Stimulated activated effector memory CD8-positive, alpha-beta T cell treated with anti-CD3 and anti-CD28 coated beads, Interleukin-12 subunit alpha, Interleukin-12 subunit beta, amount 100 ng/mL, for 72 hours (primary cell): ENCODE data around the gene DEPDC1B.
"Not testable (repeated sequence)": the region's sequence is repeated elsewhere in the genome, so short reads cannot be mapped to it uniquely, and the experiment has no call there.

Experiments used
- ATAC-seq: fragments of 150-1000 bp; cut with Tn5 transposase; 2 replicates; pipeline ENCODE4 v1.10.0; 2021
- DNase-seq, 2 donors: peaks; one replicate each; pipeline ENCODE4 v3.0.0; 2021 to 2022; ENCODE audit warnings: low spot score in 2 of 2
- H3K27ac Mint-ChIP-seq: one replicate; pipeline ENCODE4 v1.8.0; 2022; ENCODE audit warnings: mild to moderate bottlenecking, mixed read lengths
- H3K36me3 Mint-ChIP-seq: one replicate; pipeline ENCODE4 v1.8.0; 2022; ENCODE audit warnings: mild to moderate bottlenecking, mixed read lengths
- H3K4me1 Mint-ChIP-seq: one replicate; pipeline ENCODE4 v1.8.0; 2022; ENCODE audit warnings: mixed read lengths
- H3K4me3 Mint-ChIP-seq: one replicate; pipeline ENCODE4 v1.8.0; 2022; ENCODE audit warnings: mild to moderate bottlenecking, mixed read lengths
- H3K9me3 Mint-ChIP-seq: one replicate; pipeline ENCODE4 v1.8.0; 2022; ENCODE audit warnings: mixed read lengths

The DEPDC1B gene

DNA sequence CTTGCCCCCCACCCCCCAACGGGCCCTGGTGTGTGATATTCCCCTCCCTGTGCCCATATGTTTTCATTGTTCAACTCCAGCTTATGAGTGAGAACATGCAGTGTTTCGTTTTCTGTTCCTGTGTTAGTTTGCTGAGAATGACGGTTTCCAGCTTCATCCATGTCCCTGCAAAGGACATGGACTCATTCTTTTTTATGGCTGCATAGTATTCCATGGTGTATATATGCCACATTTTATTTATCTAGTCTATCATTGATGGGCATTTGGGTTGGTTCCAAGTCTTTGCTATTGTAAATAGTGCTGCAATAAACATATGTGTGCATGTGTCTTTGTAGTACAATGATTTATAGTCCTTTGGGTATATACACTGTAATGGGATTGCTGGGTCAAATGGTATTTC, 11.9 kb upstream of the DEPDC1B start:
- H3K27ac Mint-ChIP-seq, DNase-seq, H3K36me3 Mint-ChIP-seq, ATAC-seq, H3K4me3 Mint-ChIP-seq, H3K9me3 Mint-ChIP-seq, H3K4me1 Mint-ChIP-seq: not testable (repeated sequence)

DNA sequence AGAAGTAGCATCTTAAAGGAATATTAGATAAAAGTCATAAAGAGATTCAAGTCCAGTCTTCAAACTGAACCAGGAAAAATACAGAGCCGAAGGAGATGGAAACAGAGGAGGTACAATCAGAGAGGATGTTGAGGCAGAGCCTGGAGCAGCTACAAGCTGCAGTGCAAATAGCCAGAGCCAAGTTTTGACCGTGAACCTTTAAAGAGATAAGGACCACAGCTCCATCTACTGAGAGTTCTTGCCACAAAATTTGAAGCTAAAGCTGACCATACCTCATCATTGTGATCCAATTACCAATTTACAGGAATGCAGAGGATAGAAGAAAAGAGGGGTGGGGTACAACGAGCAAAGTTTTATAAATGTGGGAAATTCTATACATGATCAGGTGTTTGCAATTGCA, 10.4 kb upstream of the DEPDC1B start:
- H3K9me3 Mint-ChIP-seq: no peaks in the 10 kb centered on the region
- DNase-seq (no peak), ATAC-seq (no peak)
- H3K36me3 Mint-ChIP-seq: no peaks in the 10 kb centered on the region
- H3K27ac Mint-ChIP-seq: no peak overlapping the region
- H3K4me3 Mint-ChIP-seq: no peak overlapping the region
- H3K4me1 Mint-ChIP-seq: no peaks in the 10 kb centered on the region

DNA sequence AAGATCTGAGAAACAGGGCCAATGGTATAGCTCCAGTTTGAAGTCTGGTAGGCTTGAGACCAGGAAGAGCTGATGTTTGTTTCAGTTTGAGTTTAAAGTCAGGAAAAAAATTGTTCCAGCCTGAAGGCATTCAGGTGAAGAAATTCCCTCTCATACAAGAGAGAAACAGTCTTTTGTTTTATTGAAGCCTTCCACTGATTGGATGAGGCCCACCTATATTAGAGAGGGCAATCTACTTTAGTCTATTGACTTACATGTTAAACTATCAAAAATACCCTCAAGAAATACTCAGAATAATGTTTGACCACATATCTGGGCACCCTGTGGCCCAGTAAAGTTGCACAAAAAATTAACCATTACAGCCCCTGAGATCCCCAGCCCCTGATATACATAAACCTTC, 5.2 kb upstream of the DEPDC1B start:
- peaks cover 15% of the 10 kb centered on the region for H3K4me1 Mint-ChIP-seq
- ATAC-seq (no peak), DNase-seq (no peak)
- H3K9me3 Mint-ChIP-seq: no peaks in the 10 kb centered on the region
- no peak overlapping the region for H3K4me3 Mint-ChIP-seq
- H3K36me3 Mint-ChIP-seq: no peaks in the 10 kb centered on the region
- no peak overlapping the region for H3K27ac Mint-ChIP-seq

DNA sequence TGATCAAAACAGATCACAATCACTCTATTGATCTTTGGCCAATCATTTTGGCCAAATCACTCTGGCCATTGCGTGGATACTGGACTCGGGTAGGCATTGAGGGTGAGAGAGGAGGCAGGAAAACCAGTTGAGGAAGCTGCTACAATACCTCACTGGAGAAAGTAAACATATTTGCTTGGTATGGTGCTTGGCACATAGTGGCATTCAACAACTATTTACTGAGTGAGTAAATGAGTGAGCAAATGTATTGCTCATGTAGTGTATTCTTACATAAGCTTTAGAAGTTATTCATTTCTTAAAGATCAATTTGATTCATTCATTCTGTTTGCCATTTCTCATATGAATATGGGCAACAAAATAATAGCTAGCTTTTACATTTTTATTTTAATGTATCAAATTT, 4.0 kb upstream of the DEPDC1B start:
- no peak overlapping the region for H3K27ac Mint-ChIP-seq
- no peaks in the 10 kb centered on the region for H3K36me3 Mint-ChIP-seq
- no peaks in the 10 kb centered on the region for H3K9me3 Mint-ChIP-seq
- no peak overlapping the region for H3K4me3 Mint-ChIP-seq
- peaks cover 19% of the 10 kb centered on the region for H3K4me1 Mint-ChIP-seq
- ATAC-seq (no peak), DNase-seq (no peak)

DNA sequence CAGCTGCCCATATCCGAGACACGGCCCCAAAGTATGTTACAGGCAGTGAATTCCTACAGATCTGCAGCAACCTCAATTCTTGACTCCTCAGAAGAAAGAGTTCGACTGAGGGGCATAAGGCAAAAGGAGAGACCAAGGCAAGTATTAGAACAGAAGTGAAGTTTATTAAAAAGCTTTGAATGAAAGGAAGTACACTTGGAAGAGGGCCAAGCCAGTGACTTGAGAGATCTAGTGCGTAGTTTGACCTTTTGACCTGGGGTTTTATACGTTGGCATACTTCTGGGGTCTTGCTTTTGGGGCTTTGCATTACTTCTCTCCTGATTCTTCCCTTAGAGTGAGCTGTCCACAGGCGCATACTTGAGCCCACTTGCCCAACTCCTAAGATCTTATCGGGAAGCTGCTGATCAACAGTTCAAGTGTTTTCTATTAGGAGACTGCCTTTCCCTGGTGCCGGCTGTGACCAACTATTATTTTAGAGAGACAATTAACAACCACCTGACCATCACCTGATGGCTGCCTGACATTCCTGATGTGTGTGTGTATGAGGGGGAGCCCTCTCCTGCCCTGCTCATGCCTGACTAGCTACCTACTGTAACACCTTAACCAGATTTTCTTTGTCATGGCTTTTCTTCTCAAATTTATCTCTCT, 1.5 kb upstream of the DEPDC1B start:
- no peaks in the 10 kb centered on the region for H3K9me3 Mint-ChIP-seq
- peaks cover 20% of the 10 kb centered on the region for H3K4me1 Mint-ChIP-seq
- no peak for ATAC-seq
- peak overlapping the region; percentile 88 for H3K4me3 Mint-ChIP-seq
- DNase-seq: no peak
- no peak overlapping the region for H3K27ac Mint-ChIP-seq
- H3K36me3 Mint-ChIP-seq: no peaks in the 10 kb centered on the region

DNA sequence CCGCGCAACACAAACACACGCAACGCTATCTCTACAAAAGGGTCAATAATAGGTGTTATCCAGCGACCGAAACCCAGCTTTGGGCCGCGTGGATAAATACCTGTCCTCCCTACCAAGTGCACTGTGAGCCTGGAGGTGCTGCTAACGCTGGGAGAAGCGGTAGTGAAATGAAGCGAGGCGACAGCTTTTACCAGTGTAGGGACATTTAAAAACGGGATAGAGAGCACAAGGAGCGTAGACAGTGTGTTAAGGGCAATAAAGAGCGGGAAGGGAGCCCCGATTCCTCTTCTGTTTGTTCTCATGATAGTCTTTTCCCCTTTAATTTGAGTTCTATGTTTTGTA, 421 bp upstream of the DEPDC1B start:
- no peaks in the 10 kb centered on the region for H3K36me3 Mint-ChIP-seq
- H3K4me1 Mint-ChIP-seq: peaks cover 20% of the 10 kb centered on the region
- peak overlapping the region; percentile 88 for H3K4me3 Mint-ChIP-seq
- peak; percentile 4 for ATAC-seq
- no peak for DNase-seq
- H3K9me3 Mint-ChIP-seq: no peaks in the 10 kb centered on the region
- peak overlapping the region; percentile 87 for H3K27ac Mint-ChIP-seq

DNA sequence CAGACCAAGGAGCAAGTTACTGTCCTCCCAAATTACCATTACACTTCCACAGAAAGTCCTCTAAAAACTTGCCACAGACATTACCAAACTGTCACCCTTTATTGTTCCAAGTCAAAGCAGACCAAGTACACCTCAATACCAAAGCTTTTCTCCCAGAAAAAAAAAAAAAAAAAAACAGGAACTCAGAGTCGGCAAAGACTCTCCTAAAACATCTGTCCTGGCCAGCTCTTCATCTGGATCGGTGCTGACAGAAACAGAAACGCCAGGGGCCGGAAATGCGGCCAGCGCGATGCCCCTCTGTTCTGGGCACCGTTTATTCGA, 718 bp downstream of the DEPDC1B start:
- no peaks in the 10 kb centered on the region for H3K9me3 Mint-ChIP-seq
- H3K27ac Mint-ChIP-seq: peak overlapping the region; percentile 87
- H3K4me3 Mint-ChIP-seq: peak overlapping the region; percentile 88
- no peaks in the 10 kb centered on the region for H3K36me3 Mint-ChIP-seq
- ATAC-seq (no peak), DNase-seq (no peak)
- peaks cover 20% of the 10 kb centered on the region for H3K4me1 Mint-ChIP-seq

DNA sequence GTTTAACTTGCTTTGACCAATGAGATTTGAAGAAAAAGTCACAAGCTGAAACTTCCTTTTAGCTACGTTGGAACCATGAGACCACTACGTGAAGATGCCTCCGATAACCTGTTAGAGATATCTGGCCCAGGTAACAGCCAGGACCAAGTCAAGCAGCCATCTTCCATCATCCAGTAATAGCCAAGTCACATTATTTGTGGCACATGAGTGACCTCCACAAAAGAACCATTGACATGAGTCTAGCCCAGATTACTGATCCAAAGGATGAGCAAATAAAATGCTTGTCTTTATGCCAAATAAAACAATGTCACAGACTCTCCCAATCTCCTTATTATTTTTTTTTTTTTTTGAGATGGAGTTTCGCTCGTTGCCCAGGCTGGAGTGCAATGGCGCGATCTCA, 1.6 kb downstream of the DEPDC1B start:
- ATAC-seq (no peak), DNase-seq (no peak)
- Mint-ChIP-seq H3K27ac (no peak overlapping the region), H3K9me3 (no peaks in the 10 kb centered on the region), H3K4me1 (peaks cover 20% of the 10 kb centered on the region), H3K4me3 (peak overlapping the region; percentile 88), H3K36me3 (no peaks in the 10 kb centered on the region)

DNA sequence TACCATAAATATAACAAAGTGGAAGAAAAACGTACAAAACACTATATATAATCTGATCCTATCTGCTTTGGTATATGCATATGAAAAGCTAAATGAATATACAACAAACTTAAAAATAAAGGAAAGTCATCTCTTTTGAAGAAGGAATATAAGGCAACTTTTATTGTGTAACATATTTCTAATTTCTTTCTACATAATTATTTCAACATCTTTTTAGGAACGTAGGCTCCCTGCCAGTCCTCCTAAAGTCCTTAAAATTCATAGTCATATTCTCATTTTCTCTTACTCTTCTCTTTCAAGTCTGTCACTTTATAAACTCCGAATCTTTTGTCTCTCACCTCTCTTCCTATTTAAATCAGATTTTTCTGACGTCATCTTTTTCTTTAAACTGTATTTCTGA, 9.6 kb downstream of the DEPDC1B start:
- H3K4me1 Mint-ChIP-seq: no peaks in the 10 kb centered on the region
- no peak for DNase-seq
- ATAC-seq: no peak
- no peak overlapping the region for H3K4me3 Mint-ChIP-seq
- no peaks in the 10 kb centered on the region for H3K36me3 Mint-ChIP-seq
- H3K27ac Mint-ChIP-seq: no peak overlapping the region
- H3K9me3 Mint-ChIP-seq: no peaks in the 10 kb centered on the region

DNA sequence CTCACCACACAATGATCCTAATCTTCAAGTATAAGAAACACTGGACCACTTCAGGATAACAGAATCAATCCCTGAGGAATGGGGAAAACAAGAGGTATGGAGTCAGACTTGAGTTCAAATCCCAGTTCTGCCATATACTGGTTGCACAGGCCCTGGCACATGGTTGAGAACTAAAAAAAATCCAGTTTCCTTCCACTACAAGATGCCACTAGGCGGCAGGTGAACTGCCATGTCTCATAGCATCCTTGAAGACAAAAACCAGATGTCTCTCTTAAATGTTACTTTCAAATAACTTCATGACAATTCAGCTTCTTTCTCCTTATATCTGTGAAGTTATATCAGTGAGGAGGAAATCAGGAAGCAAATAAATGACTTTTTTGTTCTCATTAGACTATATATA, 11.0 kb downstream of the DEPDC1B start:
- H3K9me3 Mint-ChIP-seq: no peaks in the 10 kb centered on the region
- no peaks in the 10 kb centered on the region for H3K36me3 Mint-ChIP-seq
- H3K4me1 Mint-ChIP-seq: no peaks in the 10 kb centered on the region
- no peak for ATAC-seq
- no peak overlapping the region for H3K4me3 Mint-ChIP-seq
- no peak overlapping the region for H3K27ac Mint-ChIP-seq
- DNase-seq: no peak

DNA sequence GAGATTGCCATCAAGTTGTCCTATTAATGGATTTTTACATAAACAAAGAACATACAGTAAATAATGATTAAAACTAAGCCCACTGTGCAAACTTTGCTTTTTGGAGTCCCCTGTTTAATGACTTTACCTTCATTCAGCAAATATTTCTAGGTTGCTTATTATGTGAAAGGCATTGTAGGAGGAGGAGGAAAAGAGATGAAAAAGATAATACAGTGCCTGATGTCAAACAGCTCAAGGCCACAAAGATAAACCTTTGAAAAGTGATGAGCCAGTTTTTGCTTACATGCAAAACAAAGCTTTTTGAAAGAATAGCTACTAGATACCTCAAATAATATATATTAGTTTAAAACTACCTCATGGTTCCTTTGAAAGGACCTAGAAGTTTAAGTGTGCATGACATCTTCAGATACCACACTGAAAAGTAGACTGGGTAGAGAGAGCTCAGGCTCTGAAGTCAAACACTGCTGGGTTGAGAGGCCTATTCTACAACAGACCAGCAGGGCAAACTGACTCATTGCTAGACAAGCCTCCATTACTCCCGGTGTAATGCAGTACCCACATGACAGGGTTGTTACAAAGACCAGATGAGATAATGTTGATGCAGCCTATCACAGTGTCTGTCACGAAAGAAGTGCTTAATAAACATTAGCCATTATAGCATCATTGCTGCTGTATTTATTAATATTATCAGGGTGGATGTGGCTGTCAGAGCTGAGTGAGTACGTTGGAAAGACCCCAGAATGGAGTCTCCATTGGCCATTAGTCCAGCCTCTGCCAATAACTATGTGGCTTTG, 11.8 kb downstream of the DEPDC1B start:
- Mint-ChIP-seq H3K4me3 (no peak overlapping the region), H3K4me1 (no peaks in the 10 kb centered on the region), H3K9me3 (no peaks in the 10 kb centered on the region), H3K36me3 (no peaks in the 10 kb centered on the region), H3K27ac (no peak overlapping the region)
- ATAC-seq: peak; percentile 85
- no peak for DNase-seq

DNA sequence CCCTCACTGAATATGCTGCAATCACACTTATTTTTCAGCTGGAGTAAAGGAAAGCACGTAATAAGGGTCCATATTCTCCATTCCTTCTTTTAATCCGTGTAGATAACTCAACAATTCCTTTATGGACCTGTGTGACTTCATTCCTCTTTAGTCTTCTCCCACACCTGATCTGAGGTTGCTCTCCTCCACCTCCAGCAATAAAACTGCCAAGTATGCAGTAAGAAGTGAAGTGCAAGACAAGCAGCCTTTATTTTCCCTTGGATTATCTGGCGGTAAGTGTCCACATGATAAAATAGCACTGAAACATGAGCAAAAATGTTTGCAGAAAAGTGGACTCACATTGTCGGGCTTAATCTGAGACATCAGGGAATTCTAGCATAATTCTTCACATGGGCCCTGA, 13.8 kb downstream of the DEPDC1B start:
- Mint-ChIP-seq H3K36me3 (no peaks in the 10 kb centered on the region), H3K4me3 (no peak overlapping the region), H3K9me3 (no peaks in the 10 kb centered on the region), H3K4me1 (no peaks in the 10 kb centered on the region), H3K27ac (no peak overlapping the region)
- DNase-seq: no peak
- ATAC-seq: no peak

DNA sequence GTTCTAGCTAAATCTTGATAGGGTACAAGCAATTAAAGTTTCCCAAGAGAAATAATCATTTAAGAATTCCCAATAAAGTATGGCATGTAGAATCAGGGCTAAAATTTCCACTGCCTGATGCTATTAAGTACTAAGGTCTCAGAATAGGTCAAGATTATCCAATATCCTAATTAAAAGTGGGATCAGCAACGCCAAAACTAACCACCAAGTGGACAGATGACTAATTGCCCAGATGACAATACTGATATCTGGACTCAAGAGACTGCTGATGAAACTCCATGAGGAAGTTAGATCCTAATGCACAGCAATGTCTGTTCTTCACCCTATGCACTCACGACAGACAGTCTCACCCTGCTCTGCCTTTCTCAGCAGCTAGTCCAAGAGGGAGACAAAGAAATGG, 14.3 kb downstream of the DEPDC1B start:
- H3K9me3 Mint-ChIP-seq: no peaks in the 10 kb centered on the region
- H3K36me3 Mint-ChIP-seq: no peaks in the 10 kb centered on the region
- ATAC-seq (no peak), DNase-seq (no peak)
- no peaks in the 10 kb centered on the region for H3K4me1 Mint-ChIP-seq
- H3K27ac Mint-ChIP-seq: no peak overlapping the region
- no peak overlapping the region for H3K4me3 Mint-ChIP-seq

DNA sequence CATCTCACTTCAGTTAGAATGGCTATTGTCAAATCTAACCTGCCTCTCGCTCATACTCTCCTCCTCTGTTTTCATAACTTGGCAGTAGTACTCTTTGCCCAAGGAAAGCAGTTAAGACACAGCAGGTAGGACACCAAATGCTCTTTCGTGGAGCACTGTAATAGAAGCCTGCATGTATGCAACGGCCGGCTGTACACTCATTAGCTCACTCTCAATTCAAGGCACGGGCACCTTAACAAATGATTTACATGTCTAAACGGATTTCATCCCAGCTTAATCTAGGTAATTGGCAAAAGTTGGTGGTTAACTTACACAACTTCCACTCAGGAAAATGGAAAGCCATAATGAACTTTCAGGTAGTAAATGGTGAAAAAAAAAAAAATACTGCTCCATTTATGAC, 14.9 kb downstream of the DEPDC1B start:
- ATAC-seq (no peak), DNase-seq (no peak)
- Mint-ChIP-seq H3K9me3 (no peaks in the 10 kb centered on the region), H3K27ac (no peak overlapping the region), H3K4me1 (no peaks in the 10 kb centered on the region), H3K4me3 (no peak overlapping the region), H3K36me3 (no peaks in the 10 kb centered on the region)

DNA sequence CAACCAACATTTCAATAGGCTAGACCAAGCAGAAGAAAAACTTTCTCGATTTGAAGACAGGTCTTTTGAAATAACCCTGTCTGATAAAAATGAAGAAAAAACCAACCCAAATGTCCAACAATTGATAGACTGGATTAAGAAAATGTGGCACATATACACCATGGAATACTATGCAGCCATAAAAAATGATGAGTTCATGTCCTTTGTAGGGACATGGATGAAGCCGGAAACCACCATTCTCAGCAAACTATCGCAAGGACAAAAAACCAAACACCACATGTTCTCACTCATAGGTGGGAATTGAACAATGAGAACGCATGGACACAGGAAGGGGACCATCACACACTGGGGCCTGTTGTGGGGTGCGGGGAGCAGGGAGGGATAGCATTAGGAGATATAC, 18.0 kb downstream of the DEPDC1B start:
- not testable (repeated sequence) for H3K36me3 Mint-ChIP-seq, H3K9me3 Mint-ChIP-seq, H3K27ac Mint-ChIP-seq, ATAC-seq, H3K4me3 Mint-ChIP-seq, DNase-seq, H3K4me1 Mint-ChIP-seq

DNA sequence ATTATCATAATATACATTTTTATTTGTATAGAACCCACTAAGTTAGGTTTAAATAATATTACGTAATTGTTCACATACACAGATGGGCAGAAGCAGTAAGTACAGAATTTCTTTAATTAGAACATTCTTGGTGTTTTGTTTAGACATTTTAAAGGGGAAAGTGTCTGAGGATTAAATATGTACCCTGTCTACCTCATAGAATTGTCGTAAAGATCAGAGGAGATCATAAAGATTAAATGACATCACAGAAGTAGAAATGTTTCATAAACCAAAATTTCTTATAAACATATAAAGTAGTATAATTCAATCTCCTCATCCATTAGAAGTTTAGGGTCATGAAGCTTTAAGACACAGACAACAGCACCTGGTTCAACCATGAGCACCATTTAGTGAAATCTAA, 20.1 kb downstream of the DEPDC1B start:
- Mint-ChIP-seq H3K4me1 (no peaks in the 10 kb centered on the region), H3K9me3 (no peaks in the 10 kb centered on the region), H3K36me3 (no peaks in the 10 kb centered on the region), H3K4me3 (no peak overlapping the region), H3K27ac (no peak overlapping the region)
- DNase-seq (no peak), ATAC-seq (no peak)
